ENCODE data around the gene TMEM163. TPM values are rescaled to one million over a fixed set of nuclear protein-coding genes. Genes with fewer than 3 reads are reported as not detected.

TMEM163 gene
- total RNA-seq, 1 donor from 2014 or later: 0.18 TPM

- no peak for FAIRE-seq
- Histone ChIP-seq H3K9ac (ENCODE audit: low read length) (no peak overlapping the region), H3K4me3 (ENCODE audit: insufficient read depth, low read depth, low read length) (no peak overlapping the region), H4K20me1 (ENCODE audit: insufficient read depth, low read length) (no peaks in the 10 kb centered on the region), H3K4me2 (ENCODE audit: low read length) (peak overlapping the region; percentile 31), H3K9me3 (ENCODE audit: insufficient read depth, low read depth, low read length) (no peaks in the 10 kb centered on the region), H3K4me1 (ENCODE audit: insufficient read depth, low read length) (peaks cover 11% of the 10 kb centered on the region), H3K36me3 (ENCODE audit: insufficient read depth, low read length) (no peaks in the 10 kb centered on the region), H2AFZ (ENCODE audit: low read depth, low read length) (no peak overlapping the region), H3K27ac (ENCODE audit: low read depth, low read length) (no peak overlapping the region), H3K79me2 (ENCODE audit: insufficient read depth, low read length) (no peaks in the 10 kb centered on the region), H3K27me3 (ENCODE audit: insufficient read depth, low read length) (no peaks in the 10 kb centered on the region)
- TF ChIP-seq CTCF (IDR thresholded peaks at IDR 0.05; ENCODE audit: insufficient read depth, low read depth, low read length): no peak
- no peak for TF ChIP-seq EZH2 (IDR thresholded peaks at IDR 0.05; ENCODE audit: insufficient read depth, low read length)
- Mint-ChIP-seq H3K9me3 (ENCODE audit: unreplicated experiment) (peaks cover 3% of the 10 kb centered on the region), H3K4me3 (ENCODE audit: unreplicated experiment) (peak overlapping the region; percentile 13), H3K27ac (ENCODE audit: unreplicated experiment) (peak overlapping the region; percentile 58), H3K36me3 (ENCODE audit: low read depth, unreplicated experiment) (peaks cover 15% of the 10 kb centered on the region), H3K4me1 (ENCODE audit: low read depth, unreplicated experiment) (peaks cover 14% of the 10 kb centered on the region), H3K27me3 (ENCODE audit: low read depth, unreplicated experiment) (no peaks in the 10 kb centered on the region)
- DNase-seq (ENCODE audit: low read depth): peak; percentile 8
These were observed 272.3 kb downstream of the TMEM163 start for GRCh38 chr2:134446383-134447017.

GRCh38 chr2:134445985-134446382 is 272.8 kb downstream of the TMEM163 start:
- H3K9me3 Mint-ChIP-seq (ENCODE audit: unreplicated experiment): peaks cover 3% of the 10 kb centered on the region
- Histone ChIP-seq H4K20me1 (ENCODE audit: insufficient read depth, low read length) (no peaks in the 10 kb centered on the region), H3K27me3 (ENCODE audit: insufficient read depth, low read length) (no peaks in the 10 kb centered on the region), H3K4me3 (ENCODE audit: insufficient read depth, low read depth, low read length) (no peak overlapping the region), H3K4me2 (ENCODE audit: low read length) (peak overlapping the region; percentile 31), H2AFZ (ENCODE audit: low read depth, low read length) (no peak overlapping the region), H3K79me2 (ENCODE audit: insufficient read depth, low read length) (no peaks in the 10 kb centered on the region), H3K9ac (ENCODE audit: low read length) (no peak overlapping the region), H3K27ac (ENCODE audit: low read depth, low read length) (no peak overlapping the region), H3K9me3 (ENCODE audit: insufficient read depth, low read depth, low read length) (no peaks in the 10 kb centered on the region), H3K36me3 (ENCODE audit: insufficient read depth, low read length) (no peaks in the 10 kb centered on the region), H3K4me1 (ENCODE audit: insufficient read depth, low read length) (peaks cover 11% of the 10 kb centered on the region)
- no peak for FAIRE-seq
- H3K36me3 Mint-ChIP-seq (ENCODE audit: low read depth, unreplicated experiment): peaks cover 15% of the 10 kb centered on the region
- H3K4me3 Mint-ChIP-seq (ENCODE audit: unreplicated experiment): peak overlapping the region; percentile 13
- H3K27me3 Mint-ChIP-seq (ENCODE audit: low read depth, unreplicated experiment): no peaks in the 10 kb centered on the region
- no peak for DNase-seq (ENCODE audit: low read depth)
- H3K27ac Mint-ChIP-seq (ENCODE audit: unreplicated experiment): peak overlapping the region; percentile 58
- peaks cover 12% of the 10 kb centered on the region for H3K4me1 Mint-ChIP-seq (ENCODE audit: low read depth, unreplicated experiment)
- no peak for TF ChIP-seq EZH2 (IDR thresholded peaks at IDR 0.05; ENCODE audit: insufficient read depth, low read length)
- no peak for TF ChIP-seq CTCF (IDR thresholded peaks at IDR 0.05; ENCODE audit: insufficient read depth, low read depth, low read length)

GRCh38 chr2:134445116-134445515 is 273.7 kb downstream of the TMEM163 start:
- DNase-seq (ENCODE audit: low read depth): no peak
- Mint-ChIP-seq H3K27me3 (ENCODE audit: low read depth, unreplicated experiment) (no peaks in the 10 kb centered on the region), H3K4me1 (ENCODE audit: low read depth, unreplicated experiment) (peaks cover 11% of the 10 kb centered on the region), H3K4me3 (ENCODE audit: unreplicated experiment) (no peak overlapping the region), H3K9me3 (ENCODE audit: unreplicated experiment) (peaks cover 3% of the 10 kb centered on the region), H3K27ac (ENCODE audit: unreplicated experiment) (no peak overlapping the region), H3K36me3 (ENCODE audit: low read depth, unreplicated experiment) (peaks cover 18% of the 10 kb centered on the region)
- H2AFZ ChIP-seq (ENCODE audit: low read depth, low read length): no peak overlapping the region
- H3K4me3 ChIP-seq (ENCODE audit: insufficient read depth, low read depth, low read length): no peak overlapping the region
- no peaks in the 10 kb centered on the region for H3K27me3 ChIP-seq (ENCODE audit: insufficient read depth, low read length)
- no peak overlapping the region for H3K9ac ChIP-seq (ENCODE audit: low read length)
- no peaks in the 10 kb centered on the region for H3K9me3 ChIP-seq (ENCODE audit: insufficient read depth, low read depth, low read length)
- H3K79me2 ChIP-seq (ENCODE audit: insufficient read depth, low read length): no peaks in the 10 kb centered on the region
- H3K4me2 ChIP-seq (ENCODE audit: low read length): no peak overlapping the region
- H3K4me1 ChIP-seq (ENCODE audit: insufficient read depth, low read length): peaks cover 11% of the 10 kb centered on the region
- no peak for TF ChIP-seq EZH2 (IDR thresholded peaks at IDR 0.05; ENCODE audit: insufficient read depth, low read length)
- TF ChIP-seq CTCF (IDR thresholded peaks at IDR 0.05; ENCODE audit: insufficient read depth, low read depth, low read length): no peak
- H4K20me1 ChIP-seq (ENCODE audit: insufficient read depth, low read length): no peaks in the 10 kb centered on the region
- no peaks in the 10 kb centered on the region for H3K36me3 ChIP-seq (ENCODE audit: insufficient read depth, low read length)
- no peak overlapping the region for H3K27ac ChIP-seq (ENCODE audit: low read depth, low read length)
- FAIRE-seq: no peak

Data from astrocyte (in vitro differentiated cells and primary cell).